Activated naive CD8-positive, alpha-beta T cell treated with anti-CD3 and anti-CD28 coated beads, Interleukin-2, amount 10 ng/mL, durations not matched to agents 7 days and 5 days (primary cell): ENCODE measurements around the gene PPP1R36. TPM values are rescaled to one million over a fixed set of nuclear protein-coding genes. Genes with fewer than 3 reads are reported as not detected.

ENCODE experiments used
- ATAC-seq: fragments of 150-1000 bp; cut with Tn5 transposase; one replicate; pipeline ENCODE4 v1.10.0; 2021; ENCODE audit warnings: low read depth, moderate library complexity
- POLR2A ChIA-PET: fragments of 350-600 bp; sonication (Branson Sonifier 250); formaldehyde crosslinking; loops from one replicate; lab custom pipeline; 2021; ENCODE audit warnings: antibody characterized with exemption; lab: Charles Lee
- DNase-seq: peaks from one replicate; pipeline ENCODE4 v3.0.0; 2021
- H3K27ac Mint-ChIP-seq: one replicate; pipeline ENCODE4 v1.8.0; 2022; ENCODE audit warnings: mild to moderate bottlenecking, mixed read lengths
- H3K27me3 Mint-ChIP-seq: one replicate; pipeline ENCODE4 v1.8.0; 2022; ENCODE audit warnings: mild to moderate bottlenecking, moderate library complexity, mixed read lengths
- H3K36me3 Mint-ChIP-seq: one replicate; pipeline ENCODE4 v1.8.0; 2021; ENCODE audit warnings: mild to moderate bottlenecking, mixed read lengths
- H3K4me1 Mint-ChIP-seq: one replicate; pipeline ENCODE4 v1.8.0; 2021; ENCODE audit warnings: mixed read lengths
- H3K4me3 Mint-ChIP-seq: one replicate; pipeline ENCODE4 v1.8.0; 2022; ENCODE audit warnings: mild to moderate bottlenecking, moderate library complexity, mixed read lengths
- H3K9me3 Mint-ChIP-seq: one replicate; pipeline ENCODE4 v1.8.0; 2021; ENCODE audit warnings: mixed read lengths
- total RNA-seq, 2 experiments: library from RNA; stranded (reverse); gene quantifications; one replicate each; pipeline ENCODE4 v1.2.3, GENCODE V29; 2021

Gene PPP1R36
- total RNA-seq, 2 experiments from 2014 or later: 0.28 to 0.69 TPM

DNA sequence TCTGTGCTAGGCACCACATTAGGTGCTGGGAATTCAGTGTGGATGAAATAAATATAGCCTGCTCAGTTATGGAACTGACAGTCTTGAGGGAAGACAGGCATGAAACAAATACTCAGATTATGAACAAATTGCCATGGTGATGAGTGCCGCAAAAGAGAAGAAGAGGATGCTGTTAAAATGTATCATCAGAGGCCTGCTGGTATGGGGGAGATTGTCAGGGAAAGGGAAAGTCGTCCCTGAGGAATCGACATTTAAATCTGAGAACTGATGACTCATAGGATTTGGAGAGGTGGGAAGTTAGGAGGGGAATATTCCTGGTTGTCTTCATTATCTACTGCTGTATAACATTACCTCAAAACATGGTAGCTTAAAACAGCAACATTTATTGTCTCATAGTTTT lies 42.0 kb downstream of the PPP1R36 start:
- POLR2A ChIA-PET: no interaction called here
- ATAC-seq (no peak), DNase-seq (no peak)
- H3K36me3 Mint-ChIP-seq: no peaks in the 10 kb centered on the region
- H3K27me3 Mint-ChIP-seq: peaks cover 27% of the 10 kb centered on the region
- H3K9me3 Mint-ChIP-seq: no peaks in the 10 kb centered on the region
- H3K4me3 Mint-ChIP-seq: no peak overlapping the region
- no peak overlapping the region for H3K27ac Mint-ChIP-seq
- peaks cover 10% of the 10 kb centered on the region for H3K4me1 Mint-ChIP-seq

- POLR2A ChIA-PET: no interaction called here
- no peak overlapping the region for H3K27ac Mint-ChIP-seq
- no peak overlapping the region for H3K4me3 Mint-ChIP-seq
- peaks cover 30% of the 10 kb centered on the region for H3K27me3 Mint-ChIP-seq
- DNase-seq: no peak
- no peaks in the 10 kb centered on the region for H3K36me3 Mint-ChIP-seq
- H3K4me1 Mint-ChIP-seq: peaks cover 14% of the 10 kb centered on the region
- no peak for ATAC-seq
- H3K9me3 Mint-ChIP-seq: no peaks in the 10 kb centered on the region
These were observed 44.7 kb downstream of the PPP1R36 start for GRCh38 chr14:64594438-64594837.

DNA sequence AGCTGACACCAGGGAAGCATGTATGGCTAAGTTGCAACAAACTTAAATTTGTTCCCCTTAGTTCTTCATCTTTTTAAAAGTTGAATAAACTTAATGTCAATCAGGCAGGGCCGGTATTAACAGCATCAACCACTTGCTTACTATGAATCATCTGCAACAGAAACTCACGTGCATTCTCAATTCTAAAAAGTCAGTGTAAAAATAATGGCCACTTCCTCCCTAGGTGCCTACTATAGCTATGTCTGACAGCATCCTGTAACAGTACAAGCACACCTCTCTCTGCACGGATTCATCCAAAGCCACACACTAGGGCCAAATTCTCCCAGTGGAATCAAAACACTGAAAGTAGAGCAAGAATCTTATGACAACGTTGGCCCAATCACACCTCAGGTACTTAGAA lies 48.6 kb downstream of the PPP1R36 start:
- Mint-ChIP-seq H3K27me3 (peaks cover 32% of the 10 kb centered on the region), H3K27ac (no peak overlapping the region), H3K9me3 (no peaks in the 10 kb centered on the region), H3K4me1 (peaks cover 14% of the 10 kb centered on the region), H3K4me3 (no peak overlapping the region), H3K36me3 (no peaks in the 10 kb centered on the region)
- POLR2A ChIA-PET: no interaction called here
- no peak for DNase-seq
- ATAC-seq: peak; percentile 45

DNA sequence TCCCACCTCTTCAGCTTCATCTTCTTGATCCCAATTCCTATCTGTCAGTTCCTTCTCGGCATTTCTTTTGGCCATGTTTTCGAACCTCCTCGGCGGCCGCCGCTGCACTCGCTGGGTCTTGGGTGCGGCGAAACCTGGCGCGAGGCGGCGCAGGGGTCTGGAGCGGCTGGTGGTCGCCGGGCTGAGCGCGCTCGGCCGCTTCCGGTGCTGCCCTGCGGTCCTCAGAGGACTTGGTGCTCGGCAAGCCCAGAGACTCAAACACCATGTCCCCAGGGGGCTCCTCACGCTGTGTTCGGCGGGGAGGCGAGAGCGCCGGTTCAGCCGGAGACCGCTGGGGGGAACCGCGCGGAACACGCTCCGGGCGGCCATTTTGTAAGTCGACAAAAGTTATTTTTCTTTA lies 51.8 kb downstream of the PPP1R36 start:
- ATAC-seq (no peak), DNase-seq (no peak)
- POLR2A ChIA-PET: no interaction called here
- Mint-ChIP-seq H3K9me3 (no peaks in the 10 kb centered on the region), H3K4me1 (peaks cover 5% of the 10 kb centered on the region), H3K36me3 (no peaks in the 10 kb centered on the region), H3K27me3 (peaks cover 36% of the 10 kb centered on the region), H3K4me3 (no peak overlapping the region), H3K27ac (no peak overlapping the region)

DNA sequence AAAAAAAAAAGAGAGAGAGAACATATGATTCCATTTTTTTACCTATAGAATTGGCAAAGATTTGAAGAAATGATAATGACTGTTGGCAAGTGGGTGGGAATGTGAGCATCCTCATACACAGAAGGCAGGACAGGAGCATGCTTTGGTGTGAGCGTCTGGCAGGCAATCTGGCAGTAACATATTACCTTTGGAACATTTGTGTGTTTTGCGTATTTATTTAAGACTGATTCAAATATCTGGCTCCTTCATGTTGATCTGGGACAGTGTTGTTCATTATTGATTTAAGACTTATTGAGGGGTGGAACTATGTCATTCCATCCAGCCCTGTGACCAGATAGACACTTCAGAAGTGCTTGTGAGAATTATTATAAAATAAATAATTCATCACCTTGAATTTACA lies 53.1 kb downstream of the PPP1R36 start:
- H3K27ac Mint-ChIP-seq: no peak overlapping the region

GRCh38 chr14:64604001-64604400 lies 54.2 kb downstream of the PPP1R36 start:
- H3K9me3 Mint-ChIP-seq: no peaks in the 10 kb centered on the region
- no peaks in the 10 kb centered on the region for H3K36me3 Mint-ChIP-seq
- H3K27ac Mint-ChIP-seq: no peak overlapping the region
- H3K4me3 Mint-ChIP-seq: no peak overlapping the region
- H3K27me3 Mint-ChIP-seq: peaks cover 40% of the 10 kb centered on the region
- DNase-seq (no peak), ATAC-seq (no peak)
- H3K4me1 Mint-ChIP-seq: no peaks in the 10 kb centered on the region
- POLR2A ChIA-PET: no interaction called here

More for the DNA sequence above, 53.1 kb downstream of the PPP1R36 start:
- Mint-ChIP-seq H3K4me3 (no peak overlapping the region), H3K9me3 (no peaks in the 10 kb centered on the region), H3K27me3 (peaks cover 42% of the 10 kb centered on the region), H3K4me1 (peaks cover 5% of the 10 kb centered on the region), H3K36me3 (no peaks in the 10 kb centered on the region)
- DNase-seq (no peak), ATAC-seq (no peak)
- POLR2A ChIA-PET: no interaction called here

DNA sequence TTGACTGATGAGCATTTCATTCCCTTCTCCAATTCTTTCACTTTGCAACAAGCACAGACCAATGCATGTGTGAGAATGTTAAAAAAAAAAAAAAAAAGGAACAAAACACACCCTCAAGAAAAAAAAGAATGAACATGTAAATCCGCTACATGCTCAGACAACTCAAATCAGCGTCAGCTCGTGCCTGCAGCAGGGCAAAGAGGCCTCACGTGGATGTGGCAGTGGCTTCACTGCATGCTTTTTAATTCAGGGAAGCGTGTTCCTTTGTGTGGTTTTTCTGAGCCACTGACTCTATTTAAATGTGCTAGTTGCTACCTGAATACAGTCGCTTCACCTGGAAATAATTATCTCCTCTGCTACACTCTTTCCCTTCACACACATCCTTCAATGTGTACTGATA lies 55.1 kb downstream of the PPP1R36 start:
- no peak for DNase-seq
- Mint-ChIP-seq H3K4me1 (no peaks in the 10 kb centered on the region), H3K27ac (no peak overlapping the region), H3K36me3 (no peaks in the 10 kb centered on the region), H3K27me3 (peaks cover 47% of the 10 kb centered on the region), H3K4me3 (no peak overlapping the region), H3K9me3 (no peaks in the 10 kb centered on the region)
- no peak for ATAC-seq
- POLR2A ChIA-PET: no interaction called here

- POLR2A ChIA-PET: no interaction called here
- no peaks in the 10 kb centered on the region for H3K36me3 Mint-ChIP-seq
These were observed 56.3 kb downstream of the PPP1R36 start for GRCh38 chr14:64605926-64606685.

DNA sequence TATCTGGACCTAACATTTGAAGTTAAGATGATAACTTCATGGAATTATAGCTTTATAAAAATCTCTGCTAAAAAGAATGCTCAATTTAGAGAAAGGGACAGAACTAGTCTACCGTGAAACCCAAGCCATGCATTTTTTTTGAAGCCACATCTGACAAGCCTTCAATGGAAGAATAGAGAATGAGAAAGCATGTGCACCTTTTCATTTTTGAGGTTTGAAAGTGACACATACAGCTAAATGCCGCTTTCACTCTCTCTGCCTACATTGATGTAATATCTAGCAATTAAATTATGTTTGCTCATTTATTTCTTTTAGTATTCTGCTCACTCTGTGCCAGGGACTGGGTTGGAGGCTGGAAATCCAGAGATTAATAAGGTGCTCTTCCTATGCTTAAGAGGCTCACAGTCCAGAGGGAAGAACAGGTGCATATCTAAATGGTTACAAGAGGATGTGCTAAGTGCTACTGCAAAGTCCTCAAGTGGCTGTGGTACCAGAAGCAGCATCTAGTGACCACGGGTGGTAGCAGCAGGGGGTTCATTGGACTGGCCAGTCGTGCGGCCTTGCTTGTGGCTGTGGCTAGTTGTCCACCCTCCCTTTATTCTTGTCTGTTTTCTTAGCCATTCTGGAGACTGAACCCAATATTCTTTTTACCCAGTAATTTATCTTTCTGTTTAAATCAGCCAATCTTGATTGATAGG lies 60.4 kb downstream of the PPP1R36 start:
- POLR2A ChIA-PET: no interaction called here
- Mint-ChIP-seq H3K36me3 (no peaks in the 10 kb centered on the region), H3K4me3 (no peak overlapping the region), H3K27me3 (peaks cover 32% of the 10 kb centered on the region), H3K27ac (no peak overlapping the region), H3K4me1 (no peaks in the 10 kb centered on the region), H3K9me3 (no peaks in the 10 kb centered on the region)
- DNase-seq (no peak), ATAC-seq (no peak)

More at GRCh38 chr14:64605926-64606685, 56.3 kb downstream of the PPP1R36 start:
- H3K9me3 Mint-ChIP-seq: no peaks in the 10 kb centered on the region
- no peak overlapping the region for H3K4me3 Mint-ChIP-seq
- no peaks in the 10 kb centered on the region for H3K4me1 Mint-ChIP-seq
- H3K27me3 Mint-ChIP-seq: peaks cover 40% of the 10 kb centered on the region
- DNase-seq (no peak), ATAC-seq (no peak)
- no peak overlapping the region for H3K27ac Mint-ChIP-seq

- Mint-ChIP-seq H3K36me3 (no peaks in the 10 kb centered on the region), H3K9me3 (no peaks in the 10 kb centered on the region), H3K4me1 (no peaks in the 10 kb centered on the region), H3K27me3 (peaks cover 21% of the 10 kb centered on the region), H3K27ac (no peak overlapping the region), H3K4me3 (no peak overlapping the region)
- DNase-seq: no peak
- POLR2A ChIA-PET: no interaction called here
- no peak for ATAC-seq
These were observed 61.7 kb downstream of the PPP1R36 start for GRCh38 chr14:64611358-64612020.

DNA sequence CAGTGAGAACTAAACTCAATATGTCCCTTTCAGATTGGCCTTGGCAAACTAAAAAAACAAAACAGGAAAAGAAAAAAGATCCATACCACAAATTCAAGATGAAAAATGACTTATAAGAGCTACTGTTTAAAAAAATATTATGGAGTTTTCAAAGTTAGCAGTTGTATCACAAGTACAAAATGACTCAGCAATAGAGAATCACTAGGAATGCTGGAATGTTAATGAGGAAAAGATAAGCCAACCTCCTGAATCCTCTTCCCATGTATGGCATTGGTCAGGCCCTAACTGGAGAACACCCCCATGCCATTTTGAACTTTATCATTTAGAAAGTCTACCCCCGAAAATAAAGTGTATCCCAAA lies 62.2 kb downstream of the PPP1R36 start:
- no peaks in the 10 kb centered on the region for H3K9me3 Mint-ChIP-seq
- DNase-seq (no peak), ATAC-seq (no peak)
- no peaks in the 10 kb centered on the region for H3K4me1 Mint-ChIP-seq
- H3K27me3 Mint-ChIP-seq: peaks cover 19% of the 10 kb centered on the region
- H3K36me3 Mint-ChIP-seq: no peaks in the 10 kb centered on the region
- POLR2A ChIA-PET: no interaction called here
- no peak overlapping the region for H3K4me3 Mint-ChIP-seq
- H3K27ac Mint-ChIP-seq: no peak overlapping the region

DNA sequence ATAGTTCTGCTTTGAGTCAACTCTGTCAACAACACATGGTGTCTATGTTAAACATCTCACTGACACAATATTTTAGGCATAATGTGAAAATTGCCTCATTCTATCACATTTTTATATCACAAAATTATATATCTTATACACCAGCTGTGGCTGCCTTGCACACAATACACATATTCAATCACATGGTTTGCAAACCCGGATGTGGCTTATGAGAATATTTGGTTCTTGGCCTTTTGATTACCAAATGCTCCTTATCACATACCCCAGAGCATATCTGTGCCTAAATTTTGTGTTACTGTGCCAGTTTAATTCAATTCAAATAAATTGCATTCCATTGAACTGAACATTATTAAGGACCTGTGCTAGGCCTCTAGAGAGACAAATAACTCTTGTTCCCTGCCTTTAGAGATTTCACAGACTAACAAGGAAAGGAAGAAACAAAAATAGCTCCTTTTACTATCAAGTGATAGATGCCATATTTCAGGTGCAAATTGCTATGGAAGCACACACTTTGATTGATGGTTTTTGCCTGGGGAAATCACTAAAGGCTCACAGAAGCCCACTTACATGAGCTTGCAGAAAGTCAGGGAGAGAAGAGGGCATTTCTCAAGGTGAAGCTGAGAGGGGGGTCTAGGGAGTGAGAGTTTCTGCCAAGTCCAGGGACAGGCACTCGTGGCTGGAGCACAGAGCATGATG lies 63.4 kb downstream of the PPP1R36 start:
- H3K27ac Mint-ChIP-seq: no peak overlapping the region
- ATAC-seq: no peak

GRCh38 chr14:64614166-64614565 lies 64.4 kb downstream of the PPP1R36 start:
- Mint-ChIP-seq H3K36me3 (no peaks in the 10 kb centered on the region), H3K9me3 (no peaks in the 10 kb centered on the region), H3K27ac (no peak overlapping the region), H3K27me3 (peaks cover 7% of the 10 kb centered on the region), H3K4me1 (no peaks in the 10 kb centered on the region), H3K4me3 (no peak overlapping the region)
- DNase-seq: no peak
- POLR2A ChIA-PET: no interaction called here
- no peak for ATAC-seq

More for the DNA sequence above, 63.4 kb downstream of the PPP1R36 start:
- no peak overlapping the region for H3K4me3 Mint-ChIP-seq
- peaks cover 11% of the 10 kb centered on the region for H3K27me3 Mint-ChIP-seq
- H3K9me3 Mint-ChIP-seq: no peaks in the 10 kb centered on the region
- DNase-seq: no peak
- POLR2A ChIA-PET: no interaction called here
- H3K36me3 Mint-ChIP-seq: no peaks in the 10 kb centered on the region
- H3K4me1 Mint-ChIP-seq: no peaks in the 10 kb centered on the region
